ENCODE results near the gene PITPNM2. TPM values are rescaled to one million over a fixed set of nuclear protein-coding genes. Genes with fewer than 3 reads are reported as not detected.

PITPNM2 gene
- 1.2 and 2.9 TPM in 2 replicates for total RNA-seq (2014; rRNA removed; shearing (Covaris generic))

DNA sequence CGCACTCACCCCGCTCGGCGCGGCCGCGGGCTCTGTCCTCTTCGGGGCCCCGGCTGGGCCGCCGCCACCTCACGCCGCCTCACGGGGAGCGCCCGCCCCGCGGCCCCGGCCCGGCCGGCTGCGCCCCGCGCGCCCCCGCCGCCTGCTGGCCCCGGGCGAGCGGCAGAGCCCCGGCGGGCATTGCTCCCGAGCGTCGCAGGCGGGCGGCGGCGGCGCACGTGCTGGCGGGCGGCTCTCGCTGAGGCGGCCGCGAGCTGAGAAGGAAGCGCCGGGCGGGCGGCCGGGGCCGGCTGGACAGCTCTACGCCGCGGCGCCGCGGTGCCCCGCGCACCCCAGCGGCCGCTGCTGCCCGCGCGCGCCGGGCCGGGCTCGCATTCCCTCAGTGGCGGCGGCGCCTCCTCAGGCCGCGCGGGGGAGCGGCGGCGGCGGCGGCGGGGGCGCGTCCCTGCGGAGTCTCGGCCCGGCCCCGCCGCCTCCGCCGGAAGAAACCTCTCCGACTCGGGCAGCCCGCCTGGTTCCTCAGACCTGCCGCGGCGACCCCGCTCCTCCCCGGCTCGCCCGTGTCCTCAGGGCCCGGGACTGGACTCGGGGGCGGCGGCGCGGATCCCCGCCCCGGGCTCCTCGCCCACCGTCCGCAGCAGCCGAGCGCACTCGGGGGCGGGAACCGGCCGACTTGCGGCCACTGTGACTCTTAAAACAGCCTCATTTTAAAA is at the start of gene PITPNM2:
Gene PITPNM2, minus strand, starts transcription at position 347 of the 713 bp plus-strand sequence. CDS start 116,500 bp downstream, outside the sequence.
- peak; percentile 62 for DNase-seq (ENCODE audit: low read depth)

GRCh38 chr12:123200414-123200813 is 49.5 kb upstream of the PITPNM2 start:
- no peak for DNase-seq (ENCODE audit: low read depth)

GRCh38 chr12:123199936-123200335 is 49.0 kb upstream of the PITPNM2 start:
- no peak for DNase-seq (ENCODE audit: low read depth)

DNA sequence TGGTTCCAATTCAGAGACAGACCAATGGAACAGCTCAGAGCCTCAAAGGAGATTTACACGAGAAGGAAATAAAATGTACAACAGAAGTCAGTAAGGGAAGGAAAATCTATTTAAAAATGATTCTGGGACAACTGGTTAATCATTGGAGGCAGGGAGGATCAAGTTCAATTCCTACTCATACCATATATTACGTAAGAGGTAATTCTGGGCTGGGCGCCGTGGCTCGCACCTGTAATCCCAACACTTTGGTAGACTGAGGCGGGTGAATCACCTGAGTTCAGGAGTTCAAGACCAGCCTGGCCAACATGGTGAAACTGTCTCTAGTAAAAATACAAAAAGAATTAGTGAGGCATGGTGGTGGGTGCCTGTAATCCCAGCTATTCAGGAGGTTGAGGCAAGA is 36.7 kb upstream of the PITPNM2 start:
- DNase-seq (ENCODE audit: low read depth) = no peak

DNA sequence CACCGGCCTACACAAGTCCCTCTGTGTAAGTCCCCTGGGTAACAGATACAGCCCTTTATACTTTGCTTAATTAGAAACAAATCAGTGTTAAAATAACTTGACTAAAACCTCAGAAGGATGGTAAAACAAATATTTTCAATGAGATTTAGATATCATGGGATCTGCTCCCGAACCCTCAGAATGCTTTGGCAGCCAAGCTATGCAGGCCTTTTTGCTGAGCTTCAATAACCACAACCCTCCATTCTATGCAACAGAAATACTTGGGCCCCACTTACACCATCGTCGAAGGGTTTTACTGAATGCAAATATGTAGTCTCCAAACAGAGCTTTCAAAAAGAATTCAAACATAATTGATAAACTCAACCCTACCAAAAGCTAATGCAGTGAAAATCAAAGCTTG is 29.3 kb upstream of the PITPNM2 start:
- no peak for DNase-seq (ENCODE audit: low read depth)

DNA sequence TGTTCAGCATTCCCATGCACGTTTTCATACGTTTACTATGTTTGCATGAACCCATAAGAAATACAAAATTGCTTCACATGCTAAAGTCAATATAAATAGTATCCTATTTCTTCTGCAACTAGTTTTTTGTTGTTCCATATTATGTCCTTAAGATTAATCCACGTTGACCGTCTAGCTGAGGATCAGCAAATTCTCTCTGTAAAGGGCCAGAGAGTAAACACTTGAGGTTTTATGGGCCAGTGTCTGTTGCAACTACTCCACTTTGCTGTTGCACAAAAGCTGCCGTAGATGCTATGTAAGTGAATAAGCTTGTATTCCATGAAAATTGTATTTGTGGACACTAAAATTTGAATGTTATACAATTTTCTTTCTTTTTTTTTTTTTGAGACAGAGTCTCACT is 21.1 kb upstream of the PITPNM2 start:
- no peak for DNase-seq (ENCODE audit: low read depth)

DNA sequence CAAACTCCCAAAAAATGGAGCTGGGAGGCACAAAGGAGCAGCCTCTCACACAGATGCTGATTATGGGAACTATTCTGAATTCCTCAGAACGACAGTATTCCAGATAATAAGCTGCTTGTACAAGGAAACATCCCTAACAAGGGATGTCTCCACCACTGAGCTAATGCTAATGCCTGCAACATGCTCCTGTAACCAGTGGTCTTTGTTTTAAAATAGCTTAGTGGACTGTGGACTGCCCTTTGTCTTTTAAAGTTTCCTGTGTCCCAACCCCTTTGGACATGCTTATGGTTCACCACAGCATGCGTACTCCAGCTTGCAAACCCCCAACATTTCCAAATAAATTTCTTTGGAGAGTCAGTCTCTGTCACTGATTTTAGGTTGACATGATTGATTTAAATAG is 16.4 kb upstream of the PITPNM2 start:
- no peak for DNase-seq (ENCODE audit: low read depth)

DNA sequence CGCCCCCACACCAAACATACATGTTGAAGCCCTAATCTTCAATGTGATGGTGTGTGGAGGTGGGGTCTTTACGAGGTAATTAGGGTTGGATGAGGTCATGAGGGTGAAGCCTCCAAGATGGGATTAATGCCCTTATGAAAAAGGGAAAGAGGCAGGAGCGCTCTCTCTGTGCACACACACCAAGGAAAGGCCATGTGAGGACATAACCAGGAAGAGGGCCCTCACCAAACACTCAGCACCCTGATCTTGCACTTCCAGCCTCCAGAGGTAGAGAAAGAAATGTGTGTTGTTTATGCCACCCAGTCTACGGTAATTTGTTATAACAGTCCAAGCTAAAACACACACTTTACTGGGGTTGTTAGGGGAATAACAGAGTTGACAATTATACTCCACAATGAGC is 14.6 kb upstream of the PITPNM2 start:
- no peak for DNase-seq (ENCODE audit: low read depth)

- no peak for DNase-seq (ENCODE audit: low read depth)
These were observed 13.9 kb upstream of the PITPNM2 start for GRCh38 chr12:123164710-123165261.

- no peak for DNase-seq (ENCODE audit: low read depth)
These were observed 13.3 kb upstream of the PITPNM2 start for GRCh38 chr12:123164222-123164621.

- DNase-seq (ENCODE audit: low read depth) = no peak
These were observed 12.3 kb upstream of the PITPNM2 start for GRCh38 chr12:123163227-123163626.

- DNase-seq (ENCODE audit: low read depth) = no peak
These were observed 10.1 kb upstream of the PITPNM2 start for GRCh38 chr12:123160801-123161487.

DNA sequence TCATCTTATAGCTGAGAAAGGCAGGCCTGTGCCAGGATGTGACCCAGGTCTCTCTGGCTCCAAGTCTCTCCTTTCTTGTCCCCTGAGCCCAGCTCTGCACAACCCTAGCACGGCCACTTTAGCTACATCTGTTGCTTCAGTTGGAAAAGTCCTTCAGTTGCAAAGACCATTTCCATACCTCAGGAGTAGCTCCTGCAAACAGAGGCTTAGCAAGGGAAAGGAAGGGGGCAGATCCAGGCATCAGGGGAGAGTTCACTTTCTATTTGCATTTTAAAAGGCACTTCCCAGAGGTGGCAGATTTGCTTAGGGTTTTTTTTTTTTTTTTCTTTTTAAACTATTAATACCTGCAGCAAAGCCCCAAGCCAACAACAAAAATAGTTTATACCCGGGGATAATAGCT is 3.0 kb upstream of the PITPNM2 start:
- no peak for DNase-seq (ENCODE audit: low read depth)

DNA sequence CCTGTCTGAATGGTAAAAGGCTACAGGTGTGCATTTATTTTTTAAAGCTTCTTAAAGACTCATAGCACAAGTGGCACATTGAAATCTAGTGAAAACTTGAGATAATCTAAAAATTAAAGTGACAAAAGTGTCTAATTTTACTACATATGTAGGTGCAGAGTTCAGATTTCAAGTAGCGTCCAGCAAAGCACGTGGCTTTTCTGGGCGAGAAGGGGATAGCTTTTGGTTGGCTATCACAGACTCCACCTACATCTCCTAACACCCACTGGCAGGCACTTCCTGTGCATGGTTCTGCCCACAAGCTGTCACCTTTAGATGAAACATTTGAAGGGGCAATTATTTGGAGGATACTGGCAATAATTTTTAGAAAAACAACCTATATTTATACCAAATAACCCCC is 1.9 kb upstream of the PITPNM2 start:
- no peak for DNase-seq (ENCODE audit: low read depth)

- peak; percentile 43 for DNase-seq (ENCODE audit: low read depth)
These were observed 866 bp upstream of the PITPNM2 start for GRCh38 chr12:123151457-123152454.

DNA sequence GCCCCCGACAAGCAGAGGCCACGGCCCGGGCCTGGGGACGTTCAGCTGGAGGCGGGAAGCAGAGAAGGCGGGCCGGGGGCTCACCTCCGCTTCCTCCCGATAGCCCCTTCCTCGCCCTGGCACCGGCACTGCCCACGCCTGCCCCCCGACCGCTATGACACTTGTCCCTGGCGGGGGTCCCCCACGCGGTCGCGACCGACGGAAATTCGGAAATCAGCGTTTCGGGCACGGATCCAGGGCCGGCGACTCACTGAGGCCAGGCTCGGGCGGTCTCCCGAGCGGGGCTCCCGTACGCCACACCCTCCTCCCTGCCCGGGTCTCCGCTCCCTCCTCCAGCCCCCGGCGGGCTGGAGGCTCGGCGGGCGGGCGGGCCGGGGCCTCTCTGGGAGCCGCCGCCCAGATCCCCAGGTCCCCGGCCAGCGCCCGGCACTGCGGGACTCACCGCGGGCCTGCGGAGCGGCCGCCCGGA is 581 bp downstream of the PITPNM2 start:
- DNase-seq (ENCODE audit: low read depth) = no peak

- DNase-seq (ENCODE audit: low read depth) = no peak
These were observed 1.2 kb downstream of the PITPNM2 start for GRCh38 chr12:123149501-123150274.

- DNase-seq (ENCODE audit: low read depth) = no peak
These were observed 1.8 kb downstream of the PITPNM2 start for GRCh38 chr12:123149088-123149487.

DNA sequence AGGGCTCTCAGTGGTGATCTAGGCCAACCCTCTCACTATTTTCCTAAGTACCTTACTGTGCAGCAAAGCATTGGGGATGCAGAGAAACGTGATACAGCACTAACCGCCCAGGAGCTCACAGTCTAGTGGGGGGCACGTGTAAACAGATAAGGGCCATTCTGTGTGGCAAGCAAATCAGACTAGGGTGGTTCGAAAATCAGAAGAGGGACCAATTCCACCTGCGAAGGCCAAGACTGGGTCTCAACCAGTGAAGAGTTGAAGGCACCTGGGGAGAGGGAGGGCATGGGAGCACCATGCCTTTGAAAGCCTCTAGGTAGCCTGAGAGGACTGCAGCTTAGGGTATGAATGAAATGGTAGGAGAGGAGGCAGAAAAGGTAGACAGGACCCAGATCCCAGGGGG is 2.2 kb downstream of the PITPNM2 start:
- no peak for DNase-seq (ENCODE audit: low read depth)

GRCh38 chr12:123148223-123148622 is 2.7 kb downstream of the PITPNM2 start:
- no peak for DNase-seq (ENCODE audit: low read depth)

GRCh38 chr12:123145211-123145610 is 5.7 kb downstream of the PITPNM2 start:
- no peak for DNase-seq (ENCODE audit: low read depth)

All from M059J (cell line).